OCI-LY3 (cell line): Measurements from ENCODE around the gene AKIRIN2.

Source experiments
- H2AFZ ChIP-seq: fragments of 200-600, 300-600 bp; shearing (Covaris generic); 2 replicates; pipeline ENCODE4 v1.6.0; 2014; ENCODE audit warnings: antibody characterized with exemption, low read depth, low read length
- H3K27ac ChIP-seq: fragments of 200-600, 300-600 bp; sonication (generic); 2 replicates; pipeline ENCODE4 v1.5.1; 2014; ENCODE audit warnings: mild to moderate bottlenecking, low read length, moderate library complexity, mixed read lengths
- H3K27me3 ChIP-seq: fragments of 200-600, 300-600 bp; sonication (generic); 2 replicates; pipeline ENCODE4 v1.6.1; 2014; ENCODE audit warnings: low read depth, low read length, mixed read lengths
- H3K36me3 ChIP-seq: fragments of 200-600, 300-600 bp; sonication (generic); replicated peaks from 2 replicates; pipeline ENCODE3; 2014; ENCODE audit warnings: low read depth, low read length, mixed read lengths
- H3K4me1 ChIP-seq: fragments of 300-600, 200-600 bp; sonication (generic); 2 replicates; pipeline ENCODE4 v1.6.1; 2014; ENCODE audit warnings: low read length, mixed read lengths
- H3K4me2 ChIP-seq: fragments of 200-600, 300-600 bp; sonication (generic); 2 replicates; pipeline ENCODE4 v1.6.1; 2014; ENCODE audit warnings: low read length, mixed read lengths
- H3K4me3 ChIP-seq: fragments of 300-600, 200-600 bp; sonication (generic); 2 replicates; pipeline ENCODE4 v1.5.1; 2014; ENCODE audit warnings: antibody characterized with exemption, mild to moderate bottlenecking, low read length, moderate library complexity
- H3K79me2 ChIP-seq: fragments of 300-600, 200-600 bp; shearing (Covaris generic); 2 replicates; pipeline ENCODE4 v1.6.1; 2014; ENCODE audit warnings: mild to moderate bottlenecking, low read length, mixed read lengths
- H3K9ac ChIP-seq: fragments of 300-600, 200-600 bp; shearing (Covaris generic); 2 replicates; pipeline ENCODE4 v1.6.0; 2014; ENCODE audit warnings: mild to moderate bottlenecking, low read length, moderate library complexity
- H3K9me3 ChIP-seq: fragments of 200-600, 300-600 bp; shearing (Covaris generic); 2 replicates; pipeline ENCODE4 v1.6.1; 2014; ENCODE audit warnings: low read length, mixed read lengths; ENCODE audit not compliant: insufficient read depth
- H4K20me1 ChIP-seq: fragments of 200-600, 300-600 bp; sonication (generic); 2 replicates; pipeline ENCODE4 v1.6.1; 2016; ENCODE audit warnings: low read length, mixed read lengths; ENCODE audit not compliant: insufficient read depth
- CTCF ChIP-seq: fragments of 200-600, 300-600 bp; sonication (generic); IDR thresholded peaks from 2 replicates; pipeline ENCODE4 v1.5.1; 2014; ENCODE audit warnings: antibody characterized with exemption, low read length, low read depth
- EZH2phosphoT487 ChIP-seq: fragments of 200-600 bp; shearing (Covaris generic); IDR thresholded peaks from 2 replicates; pipeline ENCODE4 v1.6.1; 2018; ENCODE audit warnings: antibody characterized with exemption, mixed run types, low read depth

The AKIRIN2 gene

GRCh38 chr6:87641065-87641692, 60.9 kb downstream of the AKIRIN2 start:
- Histone ChIP-seq H3K4me1 (peaks cover 4% of the 10 kb centered on the region), H3K79me2 (no peaks in the 10 kb centered on the region), H3K4me3 (no peak overlapping the region), H3K36me3 (peaks cover 4% of the 10 kb centered on the region), H3K9me3 (no peaks in the 10 kb centered on the region), H3K9ac (no peak overlapping the region), H4K20me1 (no peaks in the 10 kb centered on the region), H3K27me3 (no peaks in the 10 kb centered on the region), H3K4me2 (no peak overlapping the region), H2AFZ (no peak overlapping the region), H3K27ac (no peak overlapping the region)
- TF ChIP-seq EZH2phosphoT487 (no peak), CTCF (no peak)

GRCh38 chr6:87639373-87639772, 62.7 kb downstream of the AKIRIN2 start:
- no peak for TF ChIP-seq EZH2phosphoT487
- TF ChIP-seq CTCF: no peak
- Histone ChIP-seq H4K20me1 (no peaks in the 10 kb centered on the region), H2AFZ (no peak overlapping the region), H3K4me3 (no peak overlapping the region), H3K4me2 (no peak overlapping the region), H3K4me1 (peaks cover under 1% of the 10 kb centered on the region), H3K9ac (no peak overlapping the region), H3K27me3 (no peaks in the 10 kb centered on the region), H3K36me3 (peaks cover 9% of the 10 kb centered on the region), H3K27ac (no peak overlapping the region), H3K79me2 (no peaks in the 10 kb centered on the region), H3K9me3 (no peaks in the 10 kb centered on the region)

- Histone ChIP-seq H4K20me1 (no peaks in the 10 kb centered on the region), H2AFZ (no peak overlapping the region), H3K4me3 (no peak overlapping the region), H3K27me3 (no peaks in the 10 kb centered on the region), H3K9me3 (no peaks in the 10 kb centered on the region), H3K9ac (no peak overlapping the region), H3K36me3 (peaks cover 9% of the 10 kb centered on the region), H3K27ac (no peak overlapping the region), H3K4me1 (peaks cover 15% of the 10 kb centered on the region), H3K79me2 (no peaks in the 10 kb centered on the region), H3K4me2 (no peak overlapping the region)
- no peak for TF ChIP-seq EZH2phosphoT487
- no peak for TF ChIP-seq CTCF
These were observed 64.9 kb downstream of the AKIRIN2 start for GRCh38 chr6:87637106-87637505.

GRCh38 chr6:87636315-87636714, 65.7 kb downstream of the AKIRIN2 start:
- no peaks in the 10 kb centered on the region for H4K20me1 ChIP-seq
- H2AFZ ChIP-seq: no peak overlapping the region
- H3K27me3 ChIP-seq: no peaks in the 10 kb centered on the region
- no peak overlapping the region for H3K27ac ChIP-seq
- H3K4me1 ChIP-seq: peaks cover 15% of the 10 kb centered on the region
- H3K4me2 ChIP-seq: no peak overlapping the region
- H3K79me2 ChIP-seq: no peaks in the 10 kb centered on the region
- peaks cover 9% of the 10 kb centered on the region for H3K36me3 ChIP-seq
- no peak overlapping the region for H3K9ac ChIP-seq
- no peak overlapping the region for H3K4me3 ChIP-seq
- H3K9me3 ChIP-seq: no peaks in the 10 kb centered on the region
- no peak for TF ChIP-seq CTCF
- TF ChIP-seq EZH2phosphoT487: no peak
